ENCODE measurements around the gene AEBP1. TPM values are rescaled to one million over a fixed set of nuclear protein-coding genes. Genes with fewer than 3 reads are reported as not detected.

The AEBP1 gene
- total RNA-seq, 1 experiment from 2014 or later: 50.8 TPM

- CTCF ChIA-PET: interaction anchor here (0.6 kb wide), 1 partner anchor 9 kb away, joined by 5 read pairs; no protein-coding TSS in a partner anchor
- peaks cover 29% of the 10 kb centered on the region for H3K36me3 Mint-ChIP-seq
Observed at GRCh38 chr7:44076101-44076895, 27.8 kb upstream of the AEBP1 start.

DNA sequence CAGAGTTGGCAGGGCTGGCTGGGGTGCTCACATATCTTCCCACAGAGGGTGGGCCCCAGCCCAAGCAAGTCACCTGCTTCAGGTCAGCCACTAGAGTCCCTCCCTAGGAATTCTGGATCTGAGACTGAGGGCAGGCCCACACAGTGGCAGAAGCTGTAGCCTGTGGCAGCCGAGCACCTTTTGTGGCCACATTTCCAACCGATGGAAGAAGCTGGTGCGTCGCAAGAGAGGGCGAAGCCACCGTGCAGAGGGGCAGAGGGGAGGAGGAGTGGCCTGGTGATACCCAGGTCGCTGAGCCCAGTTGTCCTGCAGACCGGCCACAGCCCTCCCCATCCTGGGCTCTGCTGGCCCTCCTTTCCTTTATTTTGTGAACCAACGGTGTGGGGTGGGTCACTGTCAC is 27.1 kb upstream of the AEBP1 start:
- Mint-ChIP-seq H3K27me3 (ENCODE audit: low read depth) (no peaks in the 10 kb centered on the region), H3K9me3 (no peaks in the 10 kb centered on the region), H3K4me3 (no peak overlapping the region), H3K27ac (no peak overlapping the region), H3K36me3 (peaks cover 29% of the 10 kb centered on the region), H3K4me1 (peaks cover 9% of the 10 kb centered on the region; the same call in 1 of the 2 replicates)
- no peak for ATAC-seq
- ChIA-PET POLR2A (no interaction called here), CTCF (no interaction called here)
- DNase-seq (ENCODE audit: low spot score): no peak
- TF ChIP-seq CDX4 (CRISPR knock-in tag; IDR thresholded peaks at IDR 0.05; ENCODE audit: borderline replicate concordance) (no peak), ZBTB21 (CRISPR knock-in tag; IDR thresholded peaks at IDR 0.05; ENCODE audit: borderline replicate concordance) (no peak), FOXP4 (CRISPR knock-in tag; IDR thresholded peaks at IDR 0.05) (no peak), CBFB (CRISPR knock-in tag; IDR thresholded peaks at IDR 0.05; ENCODE audit: low read depth) (no peak), IRF2 (CRISPR knock-in tag; IDR thresholded peaks at IDR 0.05; ENCODE audit: borderline replicate concordance, low read depth) (no peak), NFE2L1 (CRISPR knock-in tag; IDR thresholded peaks at IDR 0.05) (no peak)
- TF ChIP-seq, protein P1, sequence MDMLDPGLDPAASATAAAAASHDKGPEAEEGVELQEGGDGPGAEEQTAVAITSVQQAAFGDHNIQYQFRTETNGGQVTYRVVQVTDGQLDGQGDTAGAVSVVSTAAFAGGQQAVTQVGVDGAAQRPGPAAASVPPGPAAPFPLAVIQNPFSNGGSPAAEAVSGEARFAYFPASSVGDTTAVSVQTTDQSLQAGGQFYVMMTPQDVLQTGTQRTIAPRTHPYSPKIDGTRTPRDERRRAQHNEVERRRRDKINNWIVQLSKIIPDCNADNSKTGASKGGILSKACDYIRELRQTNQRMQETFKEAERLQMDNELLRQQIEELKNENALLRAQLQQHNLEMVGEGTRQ (CRISPR knock-in tag; IDR thresholded peaks at IDR 0.05): no peak

More at GRCh38 chr7:44076101-44076895, 27.8 kb upstream of the AEBP1 start:
- H3K9me3 Mint-ChIP-seq: no peaks in the 10 kb centered on the region
- DNase-seq (ENCODE audit: low spot score) (no peak), ATAC-seq (no peak)
- H3K27ac Mint-ChIP-seq: no peak overlapping the region
- H3K27me3 Mint-ChIP-seq (ENCODE audit: low read depth): no peaks in the 10 kb centered on the region
- peaks cover 4% of the 10 kb centered on the region; the same call in 1 of the 2 replicates for H3K4me1 Mint-ChIP-seq
- H3K4me3 Mint-ChIP-seq: no peak overlapping the region
- POLR2A ChIA-PET: no interaction called here
- TF ChIP-seq ATF3 (CRISPR knock-in tag; conservative IDR thresholded peaks at IDR 0.05) (no peak), FOXP1 (CRISPR knock-in tag; IDR thresholded peaks at IDR 0.05; ENCODE audit: borderline replicate concordance) (no peak), OVOL2 (CRISPR knock-in tag; IDR thresholded peaks at IDR 0.05; ENCODE audit: borderline replicate concordance) (no peak), CREB1 (CRISPR knock-in tag; IDR thresholded peaks at IDR 0.05) (no peak), RORB (CRISPR knock-in tag; IDR thresholded peaks at IDR 0.05) (no peak), MYBL2 (CRISPR knock-in tag; IDR thresholded peaks at IDR 0.05) (no peak), FOXP4 (CRISPR knock-in tag; IDR thresholded peaks at IDR 0.05) (no peak), EMX1 (CRISPR knock-in tag; IDR thresholded peaks at IDR 0.05) (no peak), RELA (CRISPR knock-in tag; IDR thresholded peaks at IDR 0.05; ENCODE audit: borderline replicate concordance) (no peak)
- TF ChIP-seq, protein P2, sequence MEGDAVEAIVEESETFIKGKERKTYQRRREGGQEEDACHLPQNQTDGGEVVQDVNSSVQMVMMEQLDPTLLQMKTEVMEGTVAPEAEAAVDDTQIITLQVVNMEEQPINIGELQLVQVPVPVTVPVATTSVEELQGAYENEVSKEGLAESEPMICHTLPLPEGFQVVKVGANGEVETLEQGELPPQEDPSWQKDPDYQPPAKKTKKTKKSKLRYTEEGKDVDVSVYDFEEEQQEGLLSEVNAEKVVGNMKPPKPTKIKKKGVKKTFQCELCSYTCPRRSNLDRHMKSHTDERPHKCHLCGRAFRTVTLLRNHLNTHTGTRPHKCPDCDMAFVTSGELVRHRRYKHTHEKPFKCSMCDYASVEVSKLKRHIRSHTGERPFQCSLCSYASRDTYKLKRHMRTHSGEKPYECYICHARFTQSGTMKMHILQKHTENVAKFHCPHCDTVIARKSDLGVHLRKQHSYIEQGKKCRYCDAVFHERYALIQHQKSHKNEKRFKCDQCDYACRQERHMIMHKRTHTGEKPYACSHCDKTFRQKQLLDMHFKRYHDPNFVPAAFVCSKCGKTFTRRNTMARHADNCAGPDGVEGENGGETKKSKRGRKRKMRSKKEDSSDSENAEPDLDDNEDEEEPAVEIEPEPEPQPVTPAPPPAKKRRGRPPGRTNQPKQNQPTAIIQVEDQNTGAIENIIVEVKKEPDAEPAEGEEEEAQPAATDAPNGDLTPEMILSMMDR (IDR thresholded peaks at IDR 0.05): no peak
- TF ChIP-seq, protein P3, sequence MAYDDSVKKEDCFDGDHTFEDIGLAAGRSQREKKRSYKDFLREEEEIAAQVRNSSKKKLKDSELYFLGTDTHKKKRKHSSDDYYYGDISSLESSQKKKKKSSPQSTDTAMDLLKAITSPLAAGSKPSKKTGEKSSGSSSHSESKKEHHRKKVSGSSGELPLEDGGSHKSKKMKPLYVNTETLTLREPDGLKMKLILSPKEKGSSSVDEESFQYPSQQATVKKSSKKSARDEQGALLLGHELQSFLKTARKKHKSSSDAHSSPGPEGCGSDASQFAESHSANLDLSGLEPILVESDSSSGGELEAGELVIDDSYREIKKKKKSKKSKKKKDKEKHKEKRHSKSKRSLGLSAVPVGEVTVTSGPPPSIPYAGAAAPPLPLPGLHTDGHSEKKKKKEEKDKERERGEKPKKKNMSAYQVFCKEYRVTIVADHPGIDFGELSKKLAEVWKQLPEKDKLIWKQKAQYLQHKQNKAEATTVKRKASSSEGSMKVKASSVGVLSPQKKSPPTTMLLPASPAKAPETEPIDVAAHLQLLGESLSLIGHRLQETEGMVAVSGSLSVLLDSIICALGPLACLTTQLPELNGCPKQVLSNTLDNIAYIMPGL (CRISPR knock-in tag; IDR thresholded peaks at IDR 0.05): no peak
- TF ChIP-seq, protein P4, sequence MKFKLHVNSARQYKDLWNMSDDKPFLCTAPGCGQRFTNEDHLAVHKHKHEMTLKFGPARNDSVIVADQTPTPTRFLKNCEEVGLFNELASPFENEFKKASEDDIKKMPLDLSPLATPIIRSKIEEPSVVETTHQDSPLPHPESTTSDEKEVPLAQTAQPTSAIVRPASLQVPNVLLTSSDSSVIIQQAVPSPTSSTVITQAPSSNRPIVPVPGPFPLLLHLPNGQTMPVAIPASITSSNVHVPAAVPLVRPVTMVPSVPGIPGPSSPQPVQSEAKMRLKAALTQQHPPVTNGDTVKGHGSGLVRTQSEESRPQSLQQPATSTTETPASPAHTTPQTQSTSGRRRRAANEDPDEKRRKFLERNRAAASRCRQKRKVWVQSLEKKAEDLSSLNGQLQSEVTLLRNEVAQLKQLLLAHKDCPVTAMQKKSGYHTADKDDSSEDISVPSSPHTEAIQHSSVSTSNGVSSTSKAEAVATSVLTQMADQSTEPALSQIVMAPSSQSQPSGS (CRISPR knock-in tag; IDR thresholded peaks at IDR 0.05; ENCODE audit: borderline replicate concordance, low read depth): no peak
- TF ChIP-seq, protein P5, sequence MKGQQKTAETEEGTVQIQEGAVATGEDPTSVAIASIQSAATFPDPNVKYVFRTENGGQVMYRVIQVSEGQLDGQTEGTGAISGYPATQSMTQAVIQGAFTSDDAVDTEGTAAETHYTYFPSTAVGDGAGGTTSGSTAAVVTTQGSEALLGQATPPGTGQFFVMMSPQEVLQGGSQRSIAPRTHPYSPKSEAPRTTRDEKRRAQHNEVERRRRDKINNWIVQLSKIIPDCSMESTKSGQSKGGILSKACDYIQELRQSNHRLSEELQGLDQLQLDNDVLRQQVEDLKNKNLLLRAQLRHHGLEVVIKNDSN (CRISPR knock-in tag; IDR thresholded peaks at IDR 0.05): no peak

Data from WTC11 (cell line).